Progenitor cell of endocrine pancreas (in vitro differentiated cells): ENCODE data around the gene APBB2. TPM values are rescaled to one million over a fixed set of nuclear protein-coding genes. Genes with fewer than 3 reads are reported as not detected.

ENCODE experiments used
- DNase-seq: peaks from one replicate; pipeline ENCODE4 v3.0.0; 2021; ENCODE audit warnings: low spot score; ENCODE audit not compliant: unreplicated experiment
- H3K27ac Mint-ChIP-seq: 2 replicates; pipeline ENCODE4 v1.8.0; 2021; ENCODE audit warnings: mild to moderate bottlenecking, moderate library complexity, mixed read lengths
- H3K27me3 Mint-ChIP-seq: 2 replicates; pipeline ENCODE4 v1.8.0; 2021; ENCODE audit warnings: mixed read lengths
- H3K36me3 Mint-ChIP-seq: 2 replicates; pipeline ENCODE4 v1.8.0; 2022; ENCODE audit warnings: mixed read lengths; ENCODE audit not compliant: insufficient read depth
- H3K4me1 Mint-ChIP-seq: 2 replicates; pipeline ENCODE4 v1.8.0; 2021; ENCODE audit warnings: low read depth, mixed read lengths
- H3K4me3 Mint-ChIP-seq: 2 replicates; pipeline ENCODE4 v1.8.0; 2021; ENCODE audit warnings: low read depth, mild to moderate bottlenecking, moderate library complexity, mixed read lengths
- H3K9me3 Mint-ChIP-seq: 2 replicates; pipeline ENCODE4 v1.8.0; 2021; ENCODE audit warnings: low read depth, mixed read lengths
- CTCF ChIP-seq: fragments of 200-600 bp; sonication (generic); IDR thresholded peaks from one replicate; pipeline ENCODE4 v1.5.0; 2021; ENCODE audit warnings: antibody characterized with exemption, mild to moderate bottlenecking; ENCODE audit not compliant: unreplicated experiment
- total RNA-seq: library from RNA; stranded (reverse); gene quantifications from 2 replicates; pipeline ENCODE4 v1.2.1, GENCODE V29; 2021

APBB2 gene
- total RNA-seq, 1 donor from 2014 or later, result 61.7 TPM

- peaks cover 4% of the 10 kb centered on the region for H3K36me3 Mint-ChIP-seq
- H3K4me3 Mint-ChIP-seq, result no peak overlapping the region
- no peak for TF ChIP-seq CTCF
- DNase-seq, result no peak
- peaks cover 8% of the 10 kb centered on the region for H3K9me3 Mint-ChIP-seq
- no peaks in the 10 kb centered on the region for H3K27me3 Mint-ChIP-seq
- H3K27ac Mint-ChIP-seq, result no peak overlapping the region
- H3K4me1 Mint-ChIP-seq, result peaks cover 12% of the 10 kb centered on the region
Observed at GRCh38 chr4:41157009-41157408, 57.3 kb downstream of the APBB2 start.

GRCh38 chr4:41156574-41156973 is 57.8 kb downstream of the APBB2 start:
- no peak for TF ChIP-seq CTCF
- H3K27ac Mint-ChIP-seq, result no peak overlapping the region
- H3K36me3 Mint-ChIP-seq, result peaks cover 4% of the 10 kb centered on the region
- DNase-seq, result no peak
- H3K4me3 Mint-ChIP-seq, result no peak overlapping the region
- H3K27me3 Mint-ChIP-seq, result no peaks in the 10 kb centered on the region
- peaks cover 12% of the 10 kb centered on the region for H3K4me1 Mint-ChIP-seq
- H3K9me3 Mint-ChIP-seq, result peaks cover 10% of the 10 kb centered on the region

GRCh38 chr4:41155194-41155830 is 59.0 kb downstream of the APBB2 start:
- Mint-ChIP-seq H3K27me3 (no peaks in the 10 kb centered on the region), H3K36me3 (peaks cover 7% of the 10 kb centered on the region), H3K27ac (no peak overlapping the region), H3K4me1 (peaks cover 12% of the 10 kb centered on the region), H3K9me3 (peaks cover 14% of the 10 kb centered on the region), H3K4me3 (no peak overlapping the region)
- DNase-seq, result no peak
- no peak for TF ChIP-seq CTCF

- no peak for DNase-seq
- no peaks in the 10 kb centered on the region for H3K27me3 Mint-ChIP-seq
- peaks cover 7% of the 10 kb centered on the region for H3K36me3 Mint-ChIP-seq
- H3K9me3 Mint-ChIP-seq, result peaks cover 14% of the 10 kb centered on the region
- H3K4me1 Mint-ChIP-seq, result peaks cover 11% of the 10 kb centered on the region
- no peak overlapping the region for H3K27ac Mint-ChIP-seq
- no peak for TF ChIP-seq CTCF
- H3K4me3 Mint-ChIP-seq, result no peak overlapping the region
Observed at GRCh38 chr4:41154814-41155177, 59.5 kb downstream of the APBB2 start.

- H3K9me3 Mint-ChIP-seq, result peaks cover 14% of the 10 kb centered on the region
- H3K4me3 Mint-ChIP-seq, result no peak overlapping the region
- no peak for DNase-seq
- H3K36me3 Mint-ChIP-seq, result peaks cover 9% of the 10 kb centered on the region
- H3K4me1 Mint-ChIP-seq, result peaks cover 11% of the 10 kb centered on the region
- H3K27me3 Mint-ChIP-seq, result no peaks in the 10 kb centered on the region
- no peak for TF ChIP-seq CTCF
- no peak overlapping the region for H3K27ac Mint-ChIP-seq
Observed at GRCh38 chr4:41154010-41154813, 60.1 kb downstream of the APBB2 start.
